GM23338 (cell line): Measurements from ENCODE around the gene ATAD2B. TPM values are rescaled to one million over a fixed set of nuclear protein-coding genes. Genes with fewer than 3 reads are reported as not detected.

Source experiments
- ATAC-seq: fragments of 200-7000 bp; cut with Tn5 transposase; 3 replicates; pipeline ENCODE4 v1.9.1; 2020
- DNase-seq: peaks from one replicate; pipeline ENCODE4 v3.0.0-alpha.2; 2015; ENCODE audit warnings: low spot score
- H2AFZ ChIP-seq: fragments of 200-600 bp; sonication (generic); 2 replicates; pipeline ENCODE4 v1.8.0; 2016; ENCODE audit warnings: antibody characterized with exemption, mild to moderate bottlenecking, moderate library complexity
- H3F3A ChIP-seq: fragments of 200-600 bp; sonication (generic); replicated peaks from 2 replicates; pipeline ENCODE4 v1.8.0; 2017; ENCODE audit warnings: antibody characterized with exemption, mixed run types, low read depth
- H3K27ac ChIP-seq: fragments of 200-600 bp; sonication (generic); 2 replicates; pipeline ENCODE4 v1.6.1; 2016; ENCODE audit warnings: low read depth
- H3K27me3 ChIP-seq: fragments of 200-600 bp; sonication (generic); 2 replicates; pipeline ENCODE4 v1.8.0; 2016; ENCODE audit warnings: mild to moderate bottlenecking, mixed run types, moderate library complexity; ENCODE audit not compliant: insufficient read depth
- H3K36me3 ChIP-seq: fragments of 200-600 bp; sonication (generic); 2 replicates; pipeline ENCODE4 v1.8.0; 2016; ENCODE audit warnings: mild to moderate bottlenecking; ENCODE audit not compliant: insufficient read depth
- H3K4me1 ChIP-seq: fragments of 200-600 bp; sonication (generic); 2 replicates; pipeline ENCODE4 v1.8.0; 2016; ENCODE audit warnings: mild to moderate bottlenecking, moderate library complexity; ENCODE audit not compliant: insufficient read depth
- H3K4me2 ChIP-seq: fragments of 200-600 bp; sonication (generic); 2 replicates; pipeline ENCODE4 v1.7.1; 2017; ENCODE audit warnings: mixed run types
- H3K4me3 ChIP-seq: fragments of 200-600 bp; sonication (generic); 2 replicates; pipeline ENCODE4 v1.6.1; 2016; ENCODE audit warnings: mixed run types
- H3K79me2 ChIP-seq: fragments of 200-600 bp; sonication (generic); replicated peaks from 2 replicates; pipeline ENCODE4 v1.8.0; 2017; ENCODE audit warnings: mild to moderate bottlenecking; ENCODE audit not compliant: insufficient read depth
- H3K9me2 ChIP-seq: fragments of 200-600 bp; sonication (generic); 2 replicates; pipeline ENCODE4 v1.8.0; 2017; ENCODE audit not compliant: insufficient read depth
- H4K20me1 ChIP-seq: fragments of 200-600 bp; sonication (generic); replicated peaks from 2 replicates; pipeline ENCODE4 v1.8.0; 2017; ENCODE audit warnings: mild to moderate bottlenecking; ENCODE audit not compliant: insufficient read depth
- H3K27ac Mint-ChIP-seq: 2 replicates; pipeline ENCODE4 v1.8.0; 2020; ENCODE audit warnings: inconsistent platforms, mild to moderate bottlenecking, moderate library complexity, mixed read lengths
- H3K27me3 Mint-ChIP-seq: 3 replicates; pipeline ENCODE4 v1.8.0; 2022; ENCODE audit warnings: low read depth, mild to moderate bottlenecking, moderate library complexity, mixed read lengths, inconsistent platforms; ENCODE audit not compliant: insufficient read depth, poor library complexity
- H3K36me3 Mint-ChIP-seq: 3 replicates; pipeline ENCODE4 v1.8.0; 2021; ENCODE audit warnings: low read depth, mild to moderate bottlenecking, inconsistent platforms, moderate library complexity, mixed read lengths
- H3K4me1 Mint-ChIP-seq: 3 replicates; pipeline ENCODE4 v1.8.0; 2020; ENCODE audit warnings: mild to moderate bottlenecking, inconsistent platforms, mixed read lengths
- H3K4me3 Mint-ChIP-seq: 3 replicates; pipeline ENCODE4 v1.8.0; 2021; ENCODE audit warnings: moderate library complexity, mild to moderate bottlenecking, inconsistent platforms, mixed read lengths
- H3K9me3 Mint-ChIP-seq: 3 replicates; pipeline ENCODE4 v1.8.0; 2020; ENCODE audit warnings: moderate library complexity, mild to moderate bottlenecking, inconsistent platforms, mixed read lengths
- CREB1 ChIP-seq: fragments of 250-450 bp; sonication (Bioruptor Pico); IDR thresholded peaks from 2 replicates; pipeline ENCODE4 v1.5.0; 2020; ENCODE audit warnings: low read depth, mild to moderate bottlenecking, moderate library complexity
- CTCF ChIP-seq, 2 experiments: fragments of 200-600 bp in 1 of 2; sonication (generic) in 1 of 2; conservative IDR thresholded peaks; 2 replicates each; pipeline versions ENCODE4 v1.5.1 to v1.6.1; 2016 to 2017; ENCODE audit warnings: antibody characterized with exemption in 2 of 2, low read depth in 2 of 2, mild to moderate bottlenecking in 2 of 2, moderate library complexity in 1 of 2
- EZH2 ChIP-seq: fragments of 200-600 bp; sonication (generic); IDR thresholded peaks from one replicate; pipeline ENCODE4 v1.8.0; 2017; ENCODE audit warnings: antibody characterized with exemption, mild to moderate bottlenecking, low read depth; ENCODE audit not compliant: unreplicated experiment
- EZH2phosphoT487 ChIP-seq: fragments of 200-600 bp; sonication (generic); IDR thresholded peaks from one replicate; pipeline ENCODE4 v1.8.1; 2018; ENCODE audit warnings: antibody characterized with exemption; ENCODE audit not compliant: unreplicated experiment
- JUNB ChIP-seq: IDR thresholded peaks from one replicate; pipeline ENCODE4 v1.6.1; 2016; ENCODE audit warnings: antibody characterized with exemption; ENCODE audit not compliant: unreplicated experiment
- NANOG ChIP-seq: IDR thresholded peaks from 2 replicates; pipeline ENCODE4 v1.6.1; 2016; ENCODE audit warnings: antibody characterized with exemption, borderline replicate concordance
- POLR2AphosphoS5 ChIP-seq: IDR thresholded peaks from 2 replicates; pipeline ENCODE4 v1.6.1; 2016; ENCODE audit warnings: antibody characterized with exemption, low read depth
- REST ChIP-seq: IDR thresholded peaks from one replicate; pipeline ENCODE4 v1.6.1; 2018; ENCODE audit warnings: antibody characterized with exemption; ENCODE audit not compliant: unreplicated experiment
- STAT1 ChIP-seq: IDR thresholded peaks from one replicate; pipeline ENCODE4 v1.6.1; 2016; ENCODE audit warnings: antibody characterized with exemption; ENCODE audit not compliant: unreplicated experiment
- ZNF114 ChIP-seq: fragments of 250-450 bp; sonication (Bioruptor Pico); IDR thresholded peaks from 2 replicates; pipeline ENCODE4 v1.5.0; 2020; ENCODE audit warnings: mild to moderate bottlenecking, moderate library complexity
- ZNF331 ChIP-seq: fragments of 250-450 bp; sonication (Bioruptor Pico); IDR thresholded peaks from 2 replicates; pipeline ENCODE4 v1.5.0; 2020; ENCODE audit warnings: low read depth, mild to moderate bottlenecking, moderate library complexity
- ZNF462 ChIP-seq: fragments of 250-450 bp; sonication (Bioruptor Pico); IDR thresholded peaks from 2 replicates; pipeline ENCODE4 v1.5.0; 2020; ENCODE audit warnings: mild to moderate bottlenecking, moderate library complexity
- polyA plus RNA-seq: library from polyadenylated mRNA; unstranded; fragments of >200 nt; fragmentation: Nextera tagmentation; extraction: Ambion mirVana; gene quantifications from 2 replicates; pipeline ENCODE4 v1.2.1, GENCODE V29; 2016
- total RNA-seq: library from RNA; depleted of rRNA; stranded (reverse); fragments of >200 nt; shearing (Covaris generic); gene quantifications from 2 replicates; pipeline ENCODE4 v1.2.3, GENCODE V29; 2014
- TF ChIP-seq, protein P1 (sequence below): IDR thresholded peaks from 2 replicates; pipeline ENCODE4 v1.6.1; 2016; ENCODE audit warnings: antibody characterized with exemption

ATAD2B gene
- total and polyA plus RNA-seq, 2 experiments from 2014 or later: 12.4 to 19.3 TPM

GRCh38 chr2:23918837-23919489 is 8.0 kb downstream of the ATAD2B start:
- Histone ChIP-seq H3K9me2 (no peaks in the 10 kb centered on the region), H2AFZ (no peak overlapping the region), H3K36me3 (no peaks in the 10 kb centered on the region), H3F3A (no peaks in the 10 kb centered on the region), H3K27ac (peak overlapping the region; percentile 48), H3K4me1 (peaks cover 10% of the 10 kb centered on the region; the same call in 1 of the 2 replicates), H3K79me2 (peaks cover 100% of the 10 kb centered on the region), H3K4me2 (no peak overlapping the region), H4K20me1 (peaks cover 3% of the 10 kb centered on the region; the same call in 1 of the 2 replicates), H3K27me3 (no peaks in the 10 kb centered on the region), H3K4me3 (no peak overlapping the region)
- no peak overlapping the region for H3K4me3 Mint-ChIP-seq
- H3K27me3 Mint-ChIP-seq: peaks cover under 1% of the 10 kb centered on the region
- no peaks in the 10 kb centered on the region for H3K9me3 Mint-ChIP-seq
- ATAC-seq: no peak
- H3K27ac Mint-ChIP-seq: peak overlapping the region; percentile 91
- no peaks in the 10 kb centered on the region for H3K36me3 Mint-ChIP-seq
- TF ChIP-seq ZNF462: no peak
- TF ChIP-seq REST: no peak
- no peak for TF ChIP-seq EZH2phosphoT487
- TF ChIP-seq POLR2AphosphoS5: no peak
- TF ChIP-seq NANOG: no peak
- no peak for TF ChIP-seq EZH2
- TF ChIP-seq STAT1: no peak
- no peak for TF ChIP-seq ZNF114 (CRISPR knock-in tag)
- no peak for TF ChIP-seq ZNF331 (CRISPR knock-in tag)
- no peak for TF ChIP-seq CREB1 (CRISPR knock-in tag)
- no peak for TF ChIP-seq JUNB
- TF ChIP-seq, protein P1, sequence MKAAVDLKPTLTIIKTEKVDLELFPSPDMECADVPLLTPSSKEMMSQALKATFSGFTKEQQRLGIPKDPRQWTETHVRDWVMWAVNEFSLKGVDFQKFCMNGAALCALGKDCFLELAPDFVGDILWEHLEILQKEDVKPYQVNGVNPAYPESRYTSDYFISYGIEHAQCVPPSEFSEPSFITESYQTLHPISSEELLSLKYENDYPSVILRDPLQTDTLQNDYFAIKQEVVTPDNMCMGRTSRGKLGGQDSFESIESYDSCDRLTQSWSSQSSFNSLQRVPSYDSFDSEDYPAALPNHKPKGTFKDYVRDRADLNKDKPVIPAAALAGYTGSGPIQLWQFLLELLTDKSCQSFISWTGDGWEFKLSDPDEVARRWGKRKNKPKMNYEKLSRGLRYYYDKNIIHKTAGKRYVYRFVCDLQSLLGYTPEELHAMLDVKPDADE: no peak
- no peak for TF ChIP-seq CTCF (conservative IDR thresholded peaks at IDR 0.05; ENCODE audit: low read depth in 2 of 2)
- H3K4me1 Mint-ChIP-seq: peaks cover 16% of the 10 kb centered on the region
- no peak for DNase-seq
